LHCN-M2 (cell line): Measurements from ENCODE around the gene CLMP. TPM values are rescaled to one million over a fixed set of nuclear protein-coding genes. Genes with fewer than 3 reads are reported as not detected.
A peak's percentile ranks its signal among the peaks of the same experiment; 100 is the strongest.

Experiments used
- DNase-seq: peaks from one replicate; pipeline ENCODE4 v3.0.0-alpha.2; 2012; ENCODE audit warnings: low read depth
- total RNA-seq: library from RNA; depleted of rRNA; stranded (reverse); fragments of >200 nt; gene quantifications from 2 replicates; pipeline ENCODE4 v1.2.3, GENCODE V29; 2014

The CLMP gene
- total RNA-seq, 1 experiment from 2014 or later: 65.3 TPM

GRCh38 chr11:123188508-123189165 lies 6.4 kb downstream of the CLMP start:
- DNase-seq: peak; percentile 83

- peak; percentile 31 for DNase-seq
These were observed 7.2 kb downstream of the CLMP start for GRCh38 chr11:123187665-123188507.

GRCh38 chr11:123187248-123187647 lies 7.8 kb downstream of the CLMP start:
- no peak for DNase-seq

- peak; percentile 46 for DNase-seq
These were observed 8.8 kb downstream of the CLMP start for GRCh38 chr11:123186286-123186685.

GRCh38 chr11:123185326-123185725 lies 9.7 kb downstream of the CLMP start:
- no peak for DNase-seq

GRCh38 chr11:123184531-123184930 lies 10.5 kb downstream of the CLMP start:
- DNase-seq: no peak

GRCh38 chr11:123183391-123184099 lies 11.5 kb downstream of the CLMP start:
- DNase-seq: peak; percentile 48

GRCh38 chr11:123181767-123182500 lies 13.1 kb downstream of the CLMP start:
- DNase-seq: no peak

- DNase-seq: no peak
These were observed 14.0 kb downstream of the CLMP start for GRCh38 chr11:123181075-123181474.

GRCh38 chr11:123180574-123180973 lies 14.5 kb downstream of the CLMP start:
- no peak for DNase-seq

- no peak for DNase-seq
These were observed 14.9 kb downstream of the CLMP start for GRCh38 chr11:123180166-123180565.

GRCh38 chr11:123179586-123179985 lies 15.5 kb downstream of the CLMP start:
- DNase-seq: no peak

- DNase-seq: no peak
These were observed 16.9 kb downstream of the CLMP start for GRCh38 chr11:123178186-123178585.

- peak; percentile 39 for DNase-seq
These were observed 18.3 kb downstream of the CLMP start for GRCh38 chr11:123176785-123177184.

GRCh38 chr11:123174196-123175183 lies 20.6 kb downstream of the CLMP start:
- DNase-seq: peak; percentile 97

GRCh38 chr11:123173856-123174186 lies 21.2 kb downstream of the CLMP start:
- DNase-seq: no peak

GRCh38 chr11:123173040-123173855 lies 21.8 kb downstream of the CLMP start:
- DNase-seq: peak; percentile 97

GRCh38 chr11:123170929-123171328 lies 24.1 kb downstream of the CLMP start:
- DNase-seq: no peak

GRCh38 chr11:123169821-123170220 lies 25.2 kb downstream of the CLMP start:
- no peak for DNase-seq
